HepG2 (cell line): Measurements from ENCODE around the gene DNPH1. TPM values are rescaled to one million over a fixed set of nuclear protein-coding genes. Genes with fewer than 3 reads are reported as not detected.

Experiments used
- ATF7 ChIP-seq, 2 experiments: fragments of 450-650 bp in 1 of 2; sonication (generic) in 1 of 2; formaldehyde crosslinking in 1 of 2; IDR thresholded peaks; 2 replicates each; pipeline versions ENCODE4 v1.4.0 to v1.6.1; 2016 to 2020; ENCODE audit warnings: antibody characterized with exemption in 1 of 2, mild to moderate bottlenecking in 1 of 2, missing genetic modification reagents in 1 of 2
- ERF ChIP-seq: IDR thresholded peaks from 2 replicates; pipeline ENCODE4 v1.6.1; 2018; ENCODE audit warnings: missing biosample characterization, missing genetic modification reagents
- JDP2 ChIP-seq: sonication (generic); formaldehyde crosslinking; IDR thresholded peaks from 2 replicates; pipeline ENCODE4 v1.8.1; 2022; ENCODE audit warnings: missing genetic modification reagents, borderline replicate concordance
- ZNF672 ChIP-seq: sonication (generic); formaldehyde crosslinking; IDR thresholded peaks from 2 replicates; pipeline ENCODE4 v1.8.1; 2022; ENCODE audit warnings: missing genetic modification reagents
- ZNF839 ChIP-seq: sonication (generic); formaldehyde crosslinking; IDR thresholded peaks from 2 replicates; pipeline ENCODE4 v1.4.0; 2020; ENCODE audit warnings: missing genetic modification reagents, mild to moderate bottlenecking, borderline replicate concordance
- ZNF878 ChIP-seq: sonication (generic); formaldehyde crosslinking; IDR thresholded peaks from 2 replicates; pipeline ENCODE4 v1.8.1; 2023; ENCODE audit warnings: mild to moderate bottlenecking, missing genetic modification reagents, moderate library complexity
- polyA plus RNA-seq, 8 experiments: library from polyadenylated mRNA; depleted of rRNA in 3 of 8; stranded (reverse) in 7 of 8; unstranded in 1 of 8; fragments of >200 nt; fragmentation: Illumina TruSeq in 4 of 8; extraction: Trizol in 4 of 8; gene quantifications; 2 replicates each; pipeline versions ENCODE4 v1.2.1 to v1.2.3, GENCODE V29; 2011 to 2016; ENCODE audit warnings: low read depth in 4 of 8, missing spikeins in 1 of 8, mixed read lengths in 1 of 8; ENCODE audit not compliant: insufficient read depth in 1 of 8
- total RNA-seq, 5 experiments: library from RNA; depleted of rRNA; stranded (reverse); fragments of >200 nt; fragmentation: Illumina TruSeq; extraction: Trizol; gene quantifications; 2 replicates each; pipeline ENCODE4 v1.2.3, GENCODE V29; 2016; ENCODE audit warnings: low read depth in 1 of 5
- TF ChIP-seq, protein P1 (sequence below): sonication (generic); formaldehyde crosslinking; IDR thresholded peaks from 2 replicates; pipeline ENCODE4 v1.8.0; 2022; ENCODE audit warnings: low read depth, missing genetic modification reagents
- TF ChIP-seq, protein P2 (sequence below), 2 experiments: fragments of 450-650 bp in 1 of 2; sonication (generic) in 1 of 2; formaldehyde crosslinking in 1 of 2; IDR thresholded peaks; 2 replicates each; pipeline versions ENCODE4 v1.6.1 to v1.8.0; 2016 to 2022; ENCODE audit warnings: antibody characterized with exemption in 1 of 2, mild to moderate bottlenecking in 1 of 2, missing genetic modification reagents in 1 of 2
- TF ChIP-seq, protein P3 (sequence below): IDR thresholded peaks from 2 replicates; pipeline ENCODE4 v1.4.0; 2020; ENCODE audit warnings: mild to moderate bottlenecking, missing genetic modification reagents
- TF ChIP-seq, protein P4 (sequence below), 2 experiments: sonication (generic) in 1 of 2; formaldehyde crosslinking in 1 of 2; IDR thresholded peaks; 2 replicates each; pipeline versions ENCODE4 v1.4.0 to v1.6.1; 2018 to 2020; ENCODE audit warnings: missing genetic modification reagents in 2 of 2, borderline replicate concordance in 1 of 2, low read depth in 1 of 2, mild to moderate bottlenecking in 1 of 2, missing biosample characterization in 1 of 2

The DNPH1 gene
- total and polyA plus RNA-seq, 2 of the 13 experiments (the other 11 are each of a cell fraction or from before 2014, with no cell fraction given), result 56.5 to 75.1 TPM

DNA sequence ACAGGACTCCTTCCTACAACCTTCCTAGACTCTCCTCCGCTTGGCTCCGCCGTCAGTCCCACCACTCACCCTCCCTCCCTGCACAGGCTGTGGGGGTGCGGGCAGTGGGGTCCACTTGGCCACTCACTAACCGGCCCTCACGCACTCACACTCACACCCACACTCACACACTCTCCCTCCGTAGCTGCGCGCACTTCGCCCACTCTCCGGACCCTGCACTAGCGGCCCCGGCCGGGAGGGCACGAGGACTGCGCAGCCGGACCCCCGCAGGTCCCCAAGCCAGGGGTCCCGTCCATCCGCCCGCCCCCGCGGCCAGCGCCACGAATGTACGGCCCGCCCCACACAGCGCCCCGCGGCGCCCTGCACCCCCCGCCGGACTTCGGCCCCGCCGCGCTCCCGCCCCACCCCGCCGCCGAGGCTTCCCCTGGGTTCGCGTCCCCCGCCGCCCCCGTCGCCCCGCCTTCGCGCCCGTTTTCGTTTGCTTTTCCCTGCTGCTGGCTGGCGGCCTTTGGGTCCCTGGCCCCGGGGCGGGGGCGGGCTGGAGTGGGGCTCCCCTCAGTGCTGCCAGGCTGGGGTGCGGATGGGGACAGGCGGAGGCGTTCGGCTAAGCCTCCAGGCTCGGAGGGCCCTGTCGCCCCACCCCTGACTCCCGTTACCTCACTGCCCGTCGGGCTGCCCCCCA is 45.8 kb upstream of the DNPH1 start (continued):
- TF ChIP-seq ZNF878, result peak; percentile 23; the same call in 1 of the 2 replicates
- TF ChIP-seq ZNF672 (CRISPR knock-in tag), result no peak
- TF ChIP-seq ERF (CRISPR knock-in tag), result 0 out of 2 replicates have a peak, but pooled peaks have one; percentile 53
- TF ChIP-seq, protein P1, sequence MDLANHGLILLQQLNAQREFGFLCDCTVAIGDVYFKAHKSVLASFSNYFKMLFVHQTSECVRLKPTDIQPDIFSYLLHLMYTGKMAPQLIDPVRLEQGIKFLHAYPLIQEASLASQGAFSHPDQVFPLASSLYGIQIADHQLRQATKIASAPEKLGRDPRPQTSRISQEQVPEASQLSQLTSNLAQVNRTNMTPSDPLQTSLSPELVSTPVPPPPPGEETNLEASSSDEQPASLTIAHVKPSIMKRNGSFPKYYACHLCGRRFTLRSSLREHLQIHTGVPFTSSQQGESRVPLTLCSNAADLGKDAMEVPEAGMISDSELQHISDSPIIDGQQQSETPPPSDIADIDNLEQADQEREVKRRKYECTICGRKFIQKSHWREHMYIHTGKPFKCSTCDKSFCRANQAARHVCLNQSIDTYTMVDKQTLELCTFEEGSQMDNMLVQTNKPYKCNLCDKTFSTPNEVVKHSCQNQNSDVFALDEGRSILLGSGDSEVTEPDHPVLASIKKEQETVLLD (CRISPR knock-in tag), result peak; percentile 78
- no peak for TF ChIP-seq JDP2 (CRISPR knock-in tag)
- no peak for TF ChIP-seq ATF7 (IDR thresholded peaks at IDR 0.05)
- peak; percentile 77; the same call in 1 of the 2 replicates for TF ChIP-seq ATF7 (CRISPR knock-in tag; IDR thresholded peaks at IDR 0.05)
- TF ChIP-seq, protein P2, sequence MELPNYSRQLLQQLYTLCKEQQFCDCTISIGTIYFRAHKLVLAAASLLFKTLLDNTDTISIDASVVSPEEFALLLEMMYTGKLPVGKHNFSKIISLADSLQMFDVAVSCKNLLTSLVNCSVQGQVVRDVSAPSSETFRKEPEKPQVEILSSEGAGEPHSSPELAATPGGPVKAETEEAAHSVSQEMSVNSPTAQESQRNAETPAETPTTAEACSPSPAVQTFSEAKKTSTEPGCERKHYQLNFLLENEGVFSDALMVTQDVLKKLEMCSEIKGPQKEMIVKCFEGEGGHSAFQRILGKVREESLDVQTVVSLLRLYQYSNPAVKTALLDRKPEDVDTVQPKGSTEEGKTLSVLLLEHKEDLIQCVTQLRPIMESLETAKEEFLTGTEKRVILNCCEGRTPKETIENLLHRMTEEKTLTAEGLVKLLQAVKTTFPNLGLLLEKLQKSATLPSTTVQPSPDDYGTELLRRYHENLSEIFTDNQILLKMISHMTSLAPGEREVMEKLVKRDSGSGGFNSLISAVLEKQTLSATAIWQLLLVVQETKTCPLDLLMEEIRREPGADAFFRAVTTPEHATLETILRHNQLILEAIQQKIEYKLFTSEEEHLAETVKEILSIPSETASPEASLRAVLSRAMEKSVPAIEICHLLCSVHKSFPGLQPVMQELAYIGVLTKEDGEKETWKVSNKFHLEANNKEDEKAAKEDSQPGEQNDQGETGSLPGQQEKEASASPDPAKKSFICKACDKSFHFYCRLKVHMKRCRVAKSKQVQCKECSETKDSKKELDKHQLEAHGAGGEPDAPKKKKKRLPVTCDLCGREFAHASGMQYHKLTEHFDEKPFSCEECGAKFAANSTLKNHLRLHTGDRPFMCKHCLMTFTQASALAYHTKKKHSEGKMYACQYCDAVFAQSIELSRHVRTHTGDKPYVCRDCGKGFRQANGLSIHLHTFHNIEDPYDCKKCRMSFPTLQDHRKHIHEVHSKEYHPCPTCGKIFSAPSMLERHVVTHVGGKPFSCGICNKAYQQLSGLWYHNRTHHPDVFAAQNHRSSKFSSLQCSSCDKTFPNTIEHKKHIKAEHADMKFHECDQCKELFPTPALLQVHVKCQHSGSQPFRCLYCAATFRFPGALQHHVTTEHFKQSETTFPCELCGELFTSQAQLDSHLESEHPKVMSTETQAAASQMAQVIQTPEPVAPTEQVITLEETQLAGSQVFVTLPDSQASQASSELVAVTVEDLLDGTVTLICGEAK (IDR thresholded peaks at IDR 0.05), result no peak
- TF ChIP-seq, protein P2 (CRISPR knock-in tag; IDR thresholded peaks at IDR 0.05), result peak; percentile 37; the same call in 1 of the 2 replicates
- TF ChIP-seq, protein P3, sequence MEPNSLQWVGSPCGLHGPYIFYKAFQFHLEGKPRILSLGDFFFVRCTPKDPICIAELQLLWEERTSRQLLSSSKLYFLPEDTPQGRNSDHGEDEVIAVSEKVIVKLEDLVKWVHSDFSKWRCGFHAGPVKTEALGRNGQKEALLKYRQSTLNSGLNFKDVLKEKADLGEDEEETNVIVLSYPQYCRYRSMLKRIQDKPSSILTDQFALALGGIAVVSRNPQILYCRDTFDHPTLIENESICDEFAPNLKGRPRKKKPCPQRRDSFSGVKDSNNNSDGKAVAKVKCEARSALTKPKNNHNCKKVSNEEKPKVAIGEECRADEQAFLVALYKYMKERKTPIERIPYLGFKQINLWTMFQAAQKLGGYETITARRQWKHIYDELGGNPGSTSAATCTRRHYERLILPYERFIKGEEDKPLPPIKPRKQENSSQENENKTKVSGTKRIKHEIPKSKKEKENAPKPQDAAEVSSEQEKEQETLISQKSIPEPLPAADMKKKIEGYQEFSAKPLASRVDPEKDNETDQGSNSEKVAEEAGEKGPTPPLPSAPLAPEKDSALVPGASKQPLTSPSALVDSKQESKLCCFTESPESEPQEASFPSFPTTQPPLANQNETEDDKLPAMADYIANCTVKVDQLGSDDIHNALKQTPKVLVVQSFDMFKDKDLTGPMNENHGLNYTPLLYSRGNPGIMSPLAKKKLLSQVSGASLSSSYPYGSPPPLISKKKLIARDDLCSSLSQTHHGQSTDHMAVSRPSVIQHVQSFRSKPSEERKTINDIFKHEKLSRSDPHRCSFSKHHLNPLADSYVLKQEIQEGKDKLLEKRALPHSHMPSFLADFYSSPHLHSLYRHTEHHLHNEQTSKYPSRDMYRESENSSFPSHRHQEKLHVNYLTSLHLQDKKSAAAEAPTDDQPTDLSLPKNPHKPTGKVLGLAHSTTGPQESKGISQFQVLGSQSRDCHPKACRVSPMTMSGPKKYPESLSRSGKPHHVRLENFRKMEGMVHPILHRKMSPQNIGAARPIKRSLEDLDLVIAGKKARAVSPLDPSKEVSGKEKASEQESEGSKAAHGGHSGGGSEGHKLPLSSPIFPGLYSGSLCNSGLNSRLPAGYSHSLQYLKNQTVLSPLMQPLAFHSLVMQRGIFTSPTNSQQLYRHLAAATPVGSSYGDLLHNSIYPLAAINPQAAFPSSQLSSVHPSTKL (CRISPR knock-in tag), result peak; percentile 52
- no peak; the same call in 1 of the 2 replicates for TF ChIP-seq ZNF839 (CRISPR knock-in tag)
- TF ChIP-seq, protein P4, sequence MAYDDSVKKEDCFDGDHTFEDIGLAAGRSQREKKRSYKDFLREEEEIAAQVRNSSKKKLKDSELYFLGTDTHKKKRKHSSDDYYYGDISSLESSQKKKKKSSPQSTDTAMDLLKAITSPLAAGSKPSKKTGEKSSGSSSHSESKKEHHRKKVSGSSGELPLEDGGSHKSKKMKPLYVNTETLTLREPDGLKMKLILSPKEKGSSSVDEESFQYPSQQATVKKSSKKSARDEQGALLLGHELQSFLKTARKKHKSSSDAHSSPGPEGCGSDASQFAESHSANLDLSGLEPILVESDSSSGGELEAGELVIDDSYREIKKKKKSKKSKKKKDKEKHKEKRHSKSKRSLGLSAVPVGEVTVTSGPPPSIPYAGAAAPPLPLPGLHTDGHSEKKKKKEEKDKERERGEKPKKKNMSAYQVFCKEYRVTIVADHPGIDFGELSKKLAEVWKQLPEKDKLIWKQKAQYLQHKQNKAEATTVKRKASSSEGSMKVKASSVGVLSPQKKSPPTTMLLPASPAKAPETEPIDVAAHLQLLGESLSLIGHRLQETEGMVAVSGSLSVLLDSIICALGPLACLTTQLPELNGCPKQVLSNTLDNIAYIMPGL (CRISPR knock-in tag; IDR thresholded peaks at IDR 0.05; ENCODE audit: borderline replicate concordance in 1 of 2, low read depth in 1 of 2), result peak; percentile 69 to 80
